H9 (cell line): ENCODE data around the gene PDHB. TPM values are rescaled to one million over a fixed set of nuclear protein-coding genes. Genes with fewer than 3 reads are reported as not detected.

ENCODE experiments used
- DNase-seq: peaks from one replicate; pipeline ENCODE4 v3.0.0-alpha.2; 2017
- H2AFZ ChIP-seq: one replicate; pipeline ENCODE4 v1.6.1; 2013; ENCODE audit warnings: mild to moderate bottlenecking, low read length, control low read depth, moderate library complexity
- H2AK5ac ChIP-seq: 2 replicates; pipeline ENCODE4 v1.6.1; 2013; ENCODE audit warnings: low read length, control low read depth, mixed read lengths; ENCODE audit not compliant: insufficient read length
- H2BK120ac ChIP-seq: one replicate; pipeline ENCODE4 v1.6.1; 2013; ENCODE audit warnings: low read depth, mild to moderate bottlenecking, low read length, control low read depth, inconsistent platforms; ENCODE audit not compliant: poor library complexity, severe bottlenecking
- H2BK12ac ChIP-seq: 2 replicates; pipeline ENCODE4 v1.6.1; 2013; ENCODE audit warnings: low read length, control low read depth, mixed read lengths, low read depth; ENCODE audit not compliant: insufficient read length
- H2BK15ac ChIP-seq: 2 replicates; pipeline ENCODE4 v1.6.1; 2013; ENCODE audit warnings: low read depth, low read length, control low read depth
- H2BK20ac ChIP-seq: one replicate; pipeline ENCODE4 v1.6.1; 2013; ENCODE audit warnings: low read depth, mild to moderate bottlenecking, low read length, control low read depth, inconsistent platforms; ENCODE audit not compliant: poor library complexity, severe bottlenecking
- H2BK5ac ChIP-seq: 2 replicates; pipeline ENCODE4 v1.6.1; 2013; ENCODE audit warnings: low read length, control low read depth, mixed read lengths; ENCODE audit not compliant: insufficient read length
- H3K14ac ChIP-seq: 2 replicates; pipeline ENCODE4 v1.6.1; 2013; ENCODE audit warnings: low read length, control low read depth; ENCODE audit not compliant: insufficient read depth
- H3K18ac ChIP-seq: 2 replicates; pipeline ENCODE4 v1.6.1; 2013; ENCODE audit warnings: low read depth, mild to moderate bottlenecking, mixed read lengths, low read length, control low read depth; ENCODE audit not compliant: insufficient read length
- H3K23ac ChIP-seq: 2 replicates; pipeline ENCODE4 v1.6.1; 2013; ENCODE audit warnings: low read length, control low read depth, mixed read lengths, low read depth; ENCODE audit not compliant: insufficient read length
- H3K23me2 ChIP-seq: 2 replicates; pipeline ENCODE4 v1.6.1; 2013; ENCODE audit warnings: low read depth, mild to moderate bottlenecking, mixed read lengths, low read length, control low read depth; ENCODE audit not compliant: insufficient read length, poor library complexity, severe bottlenecking
- H3K27ac ChIP-seq: 2 replicates; pipeline ENCODE4 v1.5.1; 2013; ENCODE audit warnings: low read length, control low read depth, mixed read lengths, low read depth; ENCODE audit not compliant: insufficient read length
- H3K27me3 ChIP-seq: 2 replicates; pipeline ENCODE4 v1.6.1; 2013; ENCODE audit warnings: low read length, control low read depth, inconsistent platforms; ENCODE audit not compliant: insufficient read depth
- H3K4ac ChIP-seq: 2 replicates; pipeline ENCODE4 v1.6.1; 2013; ENCODE audit warnings: low read depth, mild to moderate bottlenecking, control low read depth, inconsistent platforms, low read length, moderate library complexity
- H3K4me1 ChIP-seq: 2 replicates; pipeline ENCODE4 v1.6.1; 2013; ENCODE audit warnings: low read length, control low read depth, inconsistent platforms; ENCODE audit not compliant: insufficient read depth
- H3K4me2 ChIP-seq: 2 replicates; pipeline ENCODE4 v1.6.1; 2013; ENCODE audit warnings: low read length, control low read depth, mixed read lengths; ENCODE audit not compliant: insufficient read length, insufficient read depth
- H3K56ac ChIP-seq: 2 replicates; pipeline ENCODE4 v1.6.1; 2013; ENCODE audit warnings: low read depth, mild to moderate bottlenecking, mixed read lengths, low read length, control low read depth; ENCODE audit not compliant: insufficient read length
- H3K79me1 ChIP-seq: 2 replicates; pipeline ENCODE4 v1.6.1; 2013; ENCODE audit warnings: low read depth, mild to moderate bottlenecking, moderate library complexity, low read length, control low read depth, inconsistent platforms; ENCODE audit not compliant: insufficient read depth, poor library complexity, severe bottlenecking
- H3K79me2 ChIP-seq: 2 replicates; pipeline ENCODE4 v1.6.1; 2013; ENCODE audit warnings: low read length, control low read depth, inconsistent platforms; ENCODE audit not compliant: insufficient read depth
- H3K9ac ChIP-seq: 2 replicates; pipeline ENCODE4 v1.6.1; 2013; ENCODE audit warnings: low read length, control low read depth, mixed read lengths; ENCODE audit not compliant: insufficient read length; ENCODE audit errors: extremely low read depth
- H3K9me3 ChIP-seq: one replicate; pipeline ENCODE4 v1.6.1; 2013; ENCODE audit warnings: low read depth, low read length, inconsistent platforms; ENCODE audit not compliant: control insufficient read depth
- H3T11ph ChIP-seq: one replicate; pipeline ENCODE4 v1.6.1; 2013; ENCODE audit warnings: mild to moderate bottlenecking, low read length, control low read depth, inconsistent platforms
- H4K20me1 ChIP-seq: one replicate; pipeline ENCODE4 v1.6.1; 2013; ENCODE audit not compliant: control insufficient read depth, insufficient read length, insufficient read depth
- H4K5ac ChIP-seq: 2 replicates; pipeline ENCODE4 v1.6.1; 2013; ENCODE audit warnings: low read depth, mild to moderate bottlenecking, mixed read lengths, low read length, control low read depth; ENCODE audit not compliant: insufficient read length
- H4K8ac ChIP-seq: replicated peaks from 2 replicates; pipeline ENCODE4 v1.6.1; 2013; ENCODE audit warnings: low read length, control low read depth, mixed read lengths, low read depth; ENCODE audit not compliant: insufficient read length
- H4K91ac ChIP-seq: 2 replicates; pipeline ENCODE4 v1.6.1; 2013; ENCODE audit warnings: low read depth, mild to moderate bottlenecking, moderate library complexity, mixed read lengths, low read length, control low read depth; ENCODE audit not compliant: insufficient read length
- H3K27ac Mint-ChIP-seq, 3 experiments: 2 replicates in 2 of 3; 3 replicates in 1 of 3; pipeline ENCODE4 v1.8.0; 2020 to 2021; ENCODE audit warnings: mixed read lengths in 3 of 3, mild to moderate bottlenecking in 1 of 3, moderate library complexity in 1 of 3
- H3K27me3 Mint-ChIP-seq: 2 replicates; pipeline ENCODE4 v1.8.0; 2021; ENCODE audit warnings: low read depth, mild to moderate bottlenecking, moderate library complexity, mixed read lengths
- H3K36me3 Mint-ChIP-seq, 3 experiments: 2 replicates in 2 of 3; 3 replicates in 1 of 3; pipeline ENCODE4 v1.8.0; 2020 to 2021; ENCODE audit warnings: low read depth in 3 of 3, mixed read lengths in 3 of 3; ENCODE audit not compliant: insufficient read depth in 1 of 3
- H3K4me1 Mint-ChIP-seq, 2 experiments: 2 replicates each; pipeline ENCODE4 v1.8.0; 2020; ENCODE audit warnings: mixed read lengths in 2 of 2
- H3K4me3 Mint-ChIP-seq, 2 experiments: 2 replicates in 1 of 2; 3 replicates in 1 of 2; pipeline ENCODE4 v1.8.0; 2020 to 2021; ENCODE audit warnings: mild to moderate bottlenecking in 2 of 2, mixed read lengths in 2 of 2, moderate library complexity in 1 of 2
- H3K9me3 Mint-ChIP-seq, 2 experiments: 2 replicates in 1 of 2; 3 replicates in 1 of 2; pipeline ENCODE4 v1.8.0; 2020; ENCODE audit warnings: mild to moderate bottlenecking in 2 of 2, mixed read lengths in 2 of 2, moderate library complexity in 1 of 2
- CTCF ChIP-seq: fragments of 200-600 bp; sonication (generic); conservative IDR thresholded peaks from 3 replicates; pipeline ENCODE4 v1.8.0; 2021; ENCODE audit warnings: antibody characterized with exemption, mild to moderate bottlenecking
- WGBS: extraction: QIAGEN DNeasy Blood & Tissue Kit; methylation state at CpG from one replicate; pipeline ENCODE4 v1.1.7; 2013; ENCODE audit warnings: missing lambda C conversion rate, low lambda C conversion rate, mixed read lengths; ENCODE audit not compliant: insufficient read length; ENCODE audit errors: extremely low coverage; 5-methylcytosine and 5-hydroxymethylcytosine counted together
- total RNA-seq: library from RNA; stranded (reverse); gene quantifications from 2 replicates; pipeline ENCODE4 v1.2.1, GENCODE V29; 2021

Gene PDHB
- total RNA-seq, 1 experiment from 2014 or later: 132 TPM

- no peak overlapping the region for H3K18ac ChIP-seq
These were observed 31.2 kb upstream of the PDHB start for GRCh38 chr3:58464866-58465265.

More at GRCh38 chr3:58464866-58465265, 31.2 kb upstream of the PDHB start:
- H3K27ac Mint-ChIP-seq: no peak overlapping the region
- Histone ChIP-seq H3K4me1 (peaks cover 5% of the 10 kb centered on the region; the same call in 1 of the 2 replicates), H3K27me3 (no peaks in the 10 kb centered on the region), H3K4ac (no peak overlapping the region), H2BK5ac (no peak overlapping the region), H2BK120ac (no peak overlapping the region), H2AK5ac (no peak overlapping the region), H2AFZ (no peak overlapping the region), H2BK12ac (no peak overlapping the region), H3K27ac (no peak overlapping the region), H3K79me1 (no peaks in the 10 kb centered on the region), H3K4me2 (no peak overlapping the region), H3K56ac (no peak overlapping the region), H4K20me1 (no peaks in the 10 kb centered on the region), H3K14ac (no peak overlapping the region), H4K5ac (no peak overlapping the region), H2BK20ac (no peak overlapping the region), H3K9me3 (no peaks in the 10 kb centered on the region), H4K8ac (no peak overlapping the region), H3K23ac (no peak overlapping the region), H3K79me2 (no peaks in the 10 kb centered on the region), H3K23me2 (no peaks in the 10 kb centered on the region), H4K91ac (no peak overlapping the region), H3K9ac (no peak overlapping the region), H3T11ph (no peak overlapping the region), H2BK15ac (no peak overlapping the region)
- no peak for TF ChIP-seq CTCF
- no peak for DNase-seq
- H3K27me3 Mint-ChIP-seq: no peaks in the 10 kb centered on the region
- H3K36me3 Mint-ChIP-seq: no peaks in the 10 kb centered on the region
- WGBS: no CpG with 5 or more reads among the region's 3 CpGs
- no peaks in the 10 kb centered on the region for H3K9me3 Mint-ChIP-seq
- no peak overlapping the region for H3K4me3 Mint-ChIP-seq
- H3K4me1 Mint-ChIP-seq: peaks cover 11 to 12% of the 10 kb centered on the region in 2 experiments
